A549 (cell line): ENCODE results near the gene ZNF79.

Source experiments
- CTCF ChIP-seq: fragments of >200 bp; sonication (Bioruptor Twin); formaldehyde crosslinking; IDR thresholded peaks from 3 replicates; pipeline ENCODE4 v1.5.1; 2016
- E2F6 ChIP-seq: IDR thresholded peaks from 2 replicates; pipeline ENCODE4 v1.6.1; 2012; ENCODE audit warnings: low read depth, borderline replicate concordance
- EP300 ChIP-seq, 2 experiments: fragments of >200 bp; sonication (Bioruptor Twin); formaldehyde crosslinking; IDR thresholded peaks; 2 replicates in 1 of 2; 3 replicates in 1 of 2; pipeline ENCODE4 v1.6.1; 2016 to 2017
- POLR2A ChIP-seq: IDR thresholded peaks from 2 replicates; pipeline ENCODE4 v1.6.1; 2012; ENCODE audit warnings: mild to moderate bottlenecking, low read length
- RFX5 ChIP-seq: fragments of 450-650 bp; IDR thresholded peaks from 2 replicates; pipeline ENCODE4 v1.7.1; 2014; ENCODE audit warnings: antibody characterized with exemption, mild to moderate bottlenecking, moderate library complexity
- USF2 ChIP-seq: fragments of 450-650 bp; IDR thresholded peaks from 2 replicates; pipeline ENCODE4 v1.6.1; 2014; ENCODE audit warnings: antibody characterized with exemption
- ZNF302 ChIP-seq: fragments of 250-450 bp; sonication (Bioruptor Pico); IDR thresholded peaks from 2 replicates; pipeline ENCODE4 v1.9.0; 2021; ENCODE audit warnings: inconsistent platforms, mild to moderate bottlenecking, moderate library complexity

- TF ChIP-seq E2F6 (no peak; the same call in 1 of the 2 replicates), EP300 (IDR thresholded peaks at IDR 0.05) (no peak), CTCF (no peak), RFX5 (no peak), POLR2A (peak; percentile 19), USF2 (no peak), ZNF302 (CRISPR knock-in tag) (no peak)
Measured at GRCh38 chr9:127445851-127446712, 21.9 kb downstream of the ZNF79 start.
